Keratinocyte (primary cell): ENCODE measurements around the gene JAKMIP2. TPM values are rescaled to one million over a fixed set of nuclear protein-coding genes. Genes with fewer than 3 reads are reported as not detected.

ENCODE experiments used
- DNase-seq: peaks from one replicate; pipeline ENCODE4 v3.0.0-alpha.2; 2011; ENCODE audit warnings: low read depth, missing footprints, low spot score
- FAIRE-seq: peaks from 2 replicates; lab custom pipeline; 2011; peaks lifted over from hg19 to GRCh38; lab: Jason Lieb, UNC
- H2AFZ ChIP-seq: 2 replicates; pipeline ENCODE4 v1.6.0; 2012; ENCODE audit warnings: low read length, control low read depth, inconsistent platforms; ENCODE audit not compliant: control insufficient read depth
- H3K27ac ChIP-seq: 2 replicates; pipeline ENCODE4 v1.5.1; 2011; ENCODE audit warnings: low read length; ENCODE audit not compliant: control insufficient read depth, insufficient read depth
- H3K27me3 ChIP-seq: 3 replicates; pipeline ENCODE4 v1.6.0; 2011; ENCODE audit warnings: low read length; ENCODE audit not compliant: control insufficient read depth, insufficient read depth; ENCODE audit errors: extremely low read depth
- H3K36me3 ChIP-seq, 2 experiments: 2 replicates in 1 of 2; 3 replicates in 1 of 2; pipeline ENCODE4 v1.5.1; 2011; ENCODE audit warnings: low read length in 2 of 2, mild to moderate bottlenecking in 1 of 2; ENCODE audit not compliant: control insufficient read depth in 2 of 2, insufficient read depth in 2 of 2; ENCODE audit errors: extremely low read depth in 1 of 2
- H3K4me1 ChIP-seq: 3 replicates; pipeline ENCODE4 v1.5.1; 2011; ENCODE audit warnings: low read length; ENCODE audit not compliant: control insufficient read depth, insufficient read depth; ENCODE audit errors: extremely low read depth
- H3K4me2 ChIP-seq: 3 replicates; pipeline ENCODE4 v1.6.0; 2011; ENCODE audit warnings: low read depth, low read length; ENCODE audit not compliant: control insufficient read depth, insufficient read depth; ENCODE audit errors: extremely low read depth
- H3K4me3 ChIP-seq, 3 experiments: fragments of 200-600 bp in 1 of 3; sonication (generic) in 1 of 3; 2 replicates in 2 of 3; 3 replicates in 1 of 3; pipeline ENCODE4 v1.5.1; 2011 to 2016; ENCODE audit warnings: low read length in 3 of 3, mild to moderate bottlenecking in 3 of 3, control low read depth in 2 of 3, inconsistent platforms in 1 of 3, low read depth in 1 of 3, mixed read lengths in 1 of 3, mixed run types in 1 of 3, moderate library complexity in 1 of 3; ENCODE audit not compliant: control insufficient read depth in 2 of 3, insufficient read depth in 2 of 3; ENCODE audit errors: extremely low read depth in 1 of 3
- H3K79me2 ChIP-seq: 2 replicates; pipeline ENCODE4 v1.6.0; 2012; ENCODE audit warnings: low read length; ENCODE audit not compliant: control insufficient read depth, insufficient read depth
- H3K9ac ChIP-seq: 3 replicates; pipeline ENCODE4 v1.6.0; 2011; ENCODE audit warnings: low read length; ENCODE audit not compliant: control insufficient read depth, insufficient read depth; ENCODE audit errors: extremely low read depth
- H3K9me1 ChIP-seq: 3 replicates; pipeline ENCODE4 v1.6.0; 2011; ENCODE audit warnings: low read length; ENCODE audit not compliant: control insufficient read depth, insufficient read depth; ENCODE audit errors: extremely low read depth
- H3K9me3 ChIP-seq: 2 replicates; pipeline ENCODE4 v1.5.1; 2012; ENCODE audit warnings: low read depth, low read length; ENCODE audit not compliant: control insufficient read depth
- H4K20me1 ChIP-seq: 3 replicates; pipeline ENCODE4 v1.6.0; 2011; ENCODE audit warnings: low read length; ENCODE audit not compliant: control insufficient read depth, insufficient read depth; ENCODE audit errors: extremely low read depth
- CTCF ChIP-seq, 3 experiments: IDR thresholded peaks in 1 of 3; conservative IDR thresholded peaks in 1 of 3; optimal IDR thresholded peaks in 1 of 3; 2 replicates in 2 of 3; 3 replicates in 1 of 3; pipeline versions ENCODE3 to v1.5.1; 2011; ENCODE audit warnings: low read length in 3 of 3, mild to moderate bottlenecking in 3 of 3, moderate library complexity in 2 of 3, control low read depth in 1 of 3, inconsistent platforms in 1 of 3; ENCODE audit not compliant: insufficient read depth in 2 of 3; ENCODE audit errors: extremely low read depth in 1 of 3
- EZH2 ChIP-seq: IDR thresholded peaks from one replicate; pipeline ENCODE4 v1.6.1; 2012; ENCODE audit warnings: inconsistent platforms, mild to moderate bottlenecking, low read length, moderate library complexity
- dilution Hi-C: fragments of 300-500 bp; cut with MboI; formaldehyde crosslinking; loops from one replicate; pipeline ENCODE4 v1.7.0; 2020; ENCODE audit warnings: low sequenced_read_pairs; ENCODE audit not compliant: extremely low pct_ligation_motif_present
- polyA plus RNA-seq, 5 experiments: library from polyadenylated mRNA; depleted of rRNA in 3 of 5; stranded (reverse) in 3 of 5; stranded (forward) in 1 of 5; unstranded in 1 of 5; fragments of >200 nt; gene quantifications; 1 replicate in 1 of 5; 2 replicates in 3 of 5; 3 replicates in 1 of 5; pipeline versions ENCODE4 v1.2.1 to v1.2.3, GENCODE V29; 2011 to 2012; ENCODE audit warnings: missing spikeins in 2 of 5, low read depth in 1 of 5, low replicate concordance in 1 of 5

Gene JAKMIP2
- polyA plus RNA-seq, 1 donor (not counting 4 experiments of a cell fraction or from before 2014, with no cell fraction given) = not detected

DNA sequence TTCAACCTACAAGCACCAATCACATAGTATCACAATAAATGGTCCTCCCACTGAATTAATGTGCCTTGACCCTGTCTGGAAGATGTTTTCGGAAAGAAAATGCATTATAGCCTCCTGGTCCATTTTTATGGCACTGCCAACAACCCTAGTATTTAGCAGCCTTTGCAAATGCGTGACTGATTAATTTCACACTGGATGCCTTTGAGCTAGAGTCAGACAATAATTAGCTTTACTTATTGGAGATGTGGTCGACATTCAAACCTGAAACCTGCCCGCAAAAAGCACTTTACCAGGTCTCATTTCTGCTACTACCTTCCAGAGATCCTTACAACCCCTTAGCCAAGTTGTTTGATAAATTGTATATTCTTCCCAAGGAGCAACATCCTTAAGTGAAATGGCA, 153.3 kb downstream of the JAKMIP2 start:
- H3K27me3 ChIP-seq = no peaks in the 10 kb centered on the region
- no peaks in the 10 kb centered on the region for H3K79me2 ChIP-seq
- no peaks in the 10 kb centered on the region for H4K20me1 ChIP-seq
- no peaks in the 10 kb centered on the region for H3K9me3 ChIP-seq
- H3K4me2 ChIP-seq = no peak overlapping the region
- dilution Hi-C loops = no loop called here
- no peak overlapping the region for H2AFZ ChIP-seq
- DNase-seq = no peak
- no peaks in the 10 kb centered on the region for H3K4me1 ChIP-seq
- TF ChIP-seq CTCF (optimal IDR thresholded peaks at IDR 0.05 in 1 of 3, IDR thresholded peaks at IDR 0.05 in 1 of 3, conservative IDR thresholded peaks at IDR 0.05 in 1 of 3; ENCODE audit: extremely low read depth in 1 of 3, insufficient read depth in 2 of 3, low read length in 3 of 3) = no peak
- TF ChIP-seq EZH2 = no peak
- H3K36me3 ChIP-seq = no peaks in the 10 kb centered on the region
- no peak overlapping the region for H3K27ac ChIP-seq
- no peaks in the 10 kb centered on the region for H3K9me1 ChIP-seq
- H3K4me3 ChIP-seq = no peak overlapping the region
- H3K9ac ChIP-seq = no peak overlapping the region
- no peak for FAIRE-seq

- Histone ChIP-seq H3K9me3 (no peaks in the 10 kb centered on the region), H3K27me3 (no peaks in the 10 kb centered on the region), H3K36me3 (no peaks in the 10 kb centered on the region), H3K9me1 (no peaks in the 10 kb centered on the region), H3K4me1 (no peaks in the 10 kb centered on the region), H3K4me3 (no peak overlapping the region), H4K20me1 (no peaks in the 10 kb centered on the region), H3K4me2 (no peak overlapping the region), H3K27ac (no peak overlapping the region), H3K9ac (no peak overlapping the region), H2AFZ (no peak overlapping the region), H3K79me2 (no peaks in the 10 kb centered on the region)
- peak; percentile 82 for FAIRE-seq
- peak; percentile 38 for DNase-seq
- TF ChIP-seq EZH2 (no peak), CTCF (optimal IDR thresholded peaks at IDR 0.05 in 1 of 3, IDR thresholded peaks at IDR 0.05 in 1 of 3, conservative IDR thresholded peaks at IDR 0.05 in 1 of 3; ENCODE audit: extremely low read depth in 1 of 3, insufficient read depth in 2 of 3, low read length in 3 of 3) (peak; percentile 67 to 79 (median 69))
- dilution Hi-C loops = no loop called here
Observed at GRCh38 chr5:147628058-147628895, 154.3 kb downstream of the JAKMIP2 start.
